HG03354 (cell line): Measurements from ENCODE around the gene MYO5B.

Experiments used
- ATAC-seq: cut with Tn5 transposase; IDR thresholded peaks from one replicate; pipeline ENCODE4 v1.9.1; 2021; ENCODE audit warnings: mild to moderate bottlenecking; ENCODE audit not compliant: unreplicated experiment, poor library complexity, severe bottlenecking

MYO5B gene

GRCh38 chr18:49876536-49876935 is 318.4 kb downstream of the MYO5B start:
- ATAC-seq: no peak

- ATAC-seq: no peak
These were observed 319.2 kb downstream of the MYO5B start for GRCh38 chr18:49875783-49876182.

- ATAC-seq: no peak
These were observed 319.8 kb downstream of the MYO5B start for GRCh38 chr18:49875155-49875554.

- peak; percentile 50 for ATAC-seq
These were observed 320.7 kb downstream of the MYO5B start for GRCh38 chr18:49874238-49874637.

- no peak for ATAC-seq
These were observed 325.6 kb downstream of the MYO5B start for GRCh38 chr18:49869354-49869753.

DNA sequence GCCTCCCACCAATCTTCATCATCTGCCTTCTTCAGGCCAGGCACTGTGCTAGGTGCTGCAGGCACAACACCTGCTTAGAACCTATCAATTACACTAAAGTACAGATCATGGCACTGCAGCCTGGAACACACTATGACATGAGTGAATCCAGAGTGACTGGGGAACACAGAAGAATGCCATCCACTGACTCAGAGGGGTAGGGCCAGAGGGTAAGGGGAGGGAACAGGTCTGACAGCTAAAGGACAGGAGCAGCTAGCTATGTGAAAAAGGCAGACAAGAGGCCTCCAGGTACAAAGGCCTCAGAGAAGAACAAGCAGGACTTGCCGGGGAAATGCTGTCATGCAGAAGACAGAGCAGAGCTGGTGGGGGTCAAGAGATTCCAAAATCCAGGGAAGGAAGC is 328.3 kb downstream of the MYO5B start:
- no peak for ATAC-seq

GRCh38 chr18:49865401-49865800 is 329.5 kb downstream of the MYO5B start:
- ATAC-seq: peak; percentile 76

- ATAC-seq: no peak
These were observed 331.0 kb downstream of the MYO5B start for GRCh38 chr18:49863769-49864621.

GRCh38 chr18:49862656-49863385 is 332.1 kb downstream of the MYO5B start:
- no peak for ATAC-seq

DNA sequence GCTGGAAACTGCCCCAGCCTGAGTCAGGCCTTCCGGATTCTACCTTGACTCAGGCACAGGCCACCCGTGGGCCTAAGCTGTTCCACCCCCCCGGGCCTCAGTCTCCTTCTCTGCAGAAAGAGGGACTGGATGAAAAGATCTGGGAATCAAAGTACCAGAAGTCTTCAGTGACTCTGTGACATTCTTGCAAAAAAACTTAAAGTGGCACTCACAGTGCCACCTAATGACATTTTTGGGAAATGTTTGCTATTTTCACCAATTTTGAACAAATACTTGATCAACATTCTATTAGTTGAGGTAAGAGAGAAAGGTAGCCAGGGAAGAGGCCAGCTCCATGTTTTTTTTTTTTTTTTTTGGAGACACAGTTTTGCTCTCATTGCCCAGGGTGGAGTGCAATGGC is 333.3 kb downstream of the MYO5B start:
- ATAC-seq: no peak

GRCh38 chr18:49859725-49860124 is 335.2 kb downstream of the MYO5B start:
- no peak for ATAC-seq

- ATAC-seq: peak; percentile 8
These were observed 336.0 kb downstream of the MYO5B start for GRCh38 chr18:49859021-49859359.

GRCh38 chr18:49858309-49859020 is 336.5 kb downstream of the MYO5B start:
- peak; percentile 61 for ATAC-seq

DNA sequence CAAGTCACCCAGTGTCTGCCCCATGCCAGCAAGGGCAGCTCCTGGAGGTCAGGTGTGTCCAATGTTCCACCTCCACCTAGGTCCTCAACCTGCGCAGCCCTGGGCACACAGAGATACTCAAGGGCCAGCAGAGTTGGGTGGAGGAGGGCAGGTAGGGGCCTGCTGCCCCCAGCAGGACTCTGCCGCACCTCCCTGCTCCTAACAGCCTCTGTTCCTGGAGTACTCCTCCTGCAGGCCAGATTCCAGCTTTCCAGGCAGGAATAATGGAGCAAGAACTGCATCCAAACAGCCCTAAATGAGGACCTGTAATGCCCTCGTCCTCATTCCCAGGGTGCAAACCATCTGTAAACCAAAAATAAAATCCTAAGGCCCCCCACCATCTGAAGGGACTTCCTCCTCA is 337.2 kb downstream of the MYO5B start:
- no peak for ATAC-seq

- no peak for ATAC-seq
These were observed 338.5 kb downstream of the MYO5B start for GRCh38 chr18:49856496-49856895.

- no peak for ATAC-seq
These were observed 339.1 kb downstream of the MYO5B start for GRCh38 chr18:49855711-49856415.

DNA sequence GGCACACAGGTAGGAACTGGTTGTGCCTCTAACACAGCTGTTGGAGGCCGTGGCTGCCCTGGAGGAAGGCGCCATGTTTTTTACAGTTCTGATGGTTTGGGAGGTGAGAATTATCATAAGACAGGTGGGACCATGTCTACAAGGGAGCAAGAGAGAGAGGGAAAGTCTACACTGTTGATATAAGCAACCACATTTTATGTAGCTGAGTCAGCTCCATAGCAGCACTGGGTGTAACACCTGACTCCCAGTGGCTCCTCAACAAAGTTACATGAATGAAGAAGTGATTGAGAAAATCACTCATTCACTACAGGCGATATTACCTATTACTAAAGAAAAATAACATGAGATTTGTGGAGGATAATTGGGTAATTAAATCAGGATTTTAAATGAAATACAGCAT is 340.3 kb downstream of the MYO5B start:
- no peak for ATAC-seq

- ATAC-seq: no peak
These were observed 341.5 kb downstream of the MYO5B start for GRCh38 chr18:49853436-49853835.

DNA sequence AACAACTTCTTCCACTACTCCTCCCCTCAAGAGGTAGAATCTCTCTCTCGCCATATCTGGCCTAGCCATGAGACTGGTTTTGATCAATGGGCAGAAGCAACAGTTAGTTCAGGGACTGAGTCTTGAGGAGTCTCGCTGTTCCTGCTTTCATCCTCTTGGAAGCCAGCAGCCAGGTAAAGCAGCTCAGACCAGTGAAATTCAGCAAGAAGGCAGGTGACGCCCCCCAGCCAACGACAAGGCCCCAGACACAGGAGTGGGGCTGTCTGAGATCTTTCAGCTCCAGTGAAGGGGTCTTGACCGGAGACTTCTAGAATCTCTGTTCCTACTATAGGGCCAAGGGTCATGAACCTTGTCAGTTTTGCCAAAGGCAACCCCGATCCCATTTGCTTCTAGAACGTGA is 341.9 kb downstream of the MYO5B start:
- no peak for ATAC-seq

DNA sequence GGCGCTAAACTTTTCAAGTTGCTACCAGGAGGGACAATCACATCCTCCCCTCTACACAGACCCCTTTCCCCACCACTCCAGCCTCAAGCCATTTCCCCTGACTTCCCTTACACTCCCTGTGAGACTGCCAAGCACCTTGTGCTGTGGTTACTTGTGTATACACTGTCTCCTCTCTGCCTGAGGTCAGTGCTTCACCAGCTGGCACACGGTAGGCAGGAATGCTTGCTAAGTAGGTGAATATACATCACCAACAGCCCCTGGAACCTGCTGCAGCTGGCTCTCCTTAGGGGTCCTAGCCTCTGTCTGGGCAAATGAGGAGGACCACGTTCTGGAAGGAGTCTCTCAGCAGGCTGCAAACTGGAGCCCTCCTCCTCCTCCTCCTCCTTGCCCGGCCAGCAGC is 343.3 kb downstream of the MYO5B start:
- no peak for ATAC-seq
